VCaP (cell line): ENCODE measurements around the gene ABCA4.

Experiments
- H3K27ac ChIP-seq: fragments of 450-650 bp; 2 replicates; pipeline ENCODE4 v1.5.1; 2017
- CTCF ChIP-seq: fragments of 450-650 bp; conservative IDR thresholded peaks from 2 replicates; pipeline ENCODE4 v1.5.1; 2017; ENCODE audit warnings: mild to moderate bottlenecking, moderate library complexity

The ABCA4 gene

GRCh38 chr1:93979718-93980319 lies 141.1 kb downstream of the ABCA4 start:
- peak overlapping the region; percentile 5; the same call in 1 of the 2 replicates for H3K27ac ChIP-seq
- no peak for TF ChIP-seq CTCF

GRCh38 chr1:93979040-93979717 lies 141.8 kb downstream of the ABCA4 start:
- peak overlapping the region; percentile 5; the same call in 1 of the 2 replicates for H3K27ac ChIP-seq
- no peak for TF ChIP-seq CTCF

- no peak overlapping the region for H3K27ac ChIP-seq
- no peak for TF ChIP-seq CTCF
These were observed 143.4 kb downstream of the ABCA4 start for GRCh38 chr1:93977598-93977945.

- no peak overlapping the region for H3K27ac ChIP-seq
These were observed 144.0 kb downstream of the ABCA4 start for GRCh38 chr1:93976711-93977597.

GRCh38 chr1:93976291-93976690 lies 144.7 kb downstream of the ABCA4 start:
- no peak for TF ChIP-seq CTCF

More at GRCh38 chr1:93976711-93977597, 144.0 kb downstream of the ABCA4 start:
- no peak for TF ChIP-seq CTCF

GRCh38 chr1:93972341-93972740 lies 148.6 kb downstream of the ABCA4 start:
- H3K27ac ChIP-seq: no peak overlapping the region
- no peak for TF ChIP-seq CTCF

More at GRCh38 chr1:93976291-93976690, 144.7 kb downstream of the ABCA4 start:
- H3K27ac ChIP-seq: no peak overlapping the region

GRCh38 chr1:93969887-93970286 lies 151.1 kb downstream of the ABCA4 start:
- TF ChIP-seq CTCF: no peak

More at GRCh38 chr1:93969887-93970286, 151.1 kb downstream of the ABCA4 start:
- no peak overlapping the region for H3K27ac ChIP-seq
